ENCODE results near the gene EHMT1. TPM values are rescaled to one million over a fixed set of nuclear protein-coding genes. Genes with fewer than 3 reads are reported as not detected.

EHMT1 gene
- total RNA-seq, 2 donors from 2014 or later = 137 to 139 TPM

- H3K27me3 Mint-ChIP-seq (ENCODE audit: insufficient read depth) = no peaks in the 10 kb centered on the region
- H3K27ac ChIP-seq (ENCODE audit: low read depth, low read length) = no peak overlapping the region
- H3K36me3 ChIP-seq (ENCODE audit: control insufficient read depth, insufficient read depth, low read length) = peaks cover 62% of the 10 kb centered on the region
- WGBS, 2 experiments (ENCODE audit: insufficient coverage in 1 of 2, insufficient read length in 1 of 2) = 92 to 93% methylated on average over 15 to 21 of the region's 21 CpGs
- no peak overlapping the region for H3K4me3 Mint-ChIP-seq
- H3K9me3 ChIP-seq (ENCODE audit: control insufficient read depth, low read length) = peaks cover under 1% of the 10 kb centered on the region
- no peak for DNase-seq
- no peaks in the 10 kb centered on the region for H3K4me1 ChIP-seq (ENCODE audit: control insufficient read depth, insufficient read depth, low read length)
- H3K36me3 Mint-ChIP-seq (ENCODE audit: low read depth) = peaks cover 92% of the 10 kb centered on the region
- no peak overlapping the region for H3K4me3 ChIP-seq (ENCODE audit: low read length)
- H3K9me3 Mint-ChIP-seq = peaks cover 2% of the 10 kb centered on the region
- TF ChIP-seq, protein P1, sequence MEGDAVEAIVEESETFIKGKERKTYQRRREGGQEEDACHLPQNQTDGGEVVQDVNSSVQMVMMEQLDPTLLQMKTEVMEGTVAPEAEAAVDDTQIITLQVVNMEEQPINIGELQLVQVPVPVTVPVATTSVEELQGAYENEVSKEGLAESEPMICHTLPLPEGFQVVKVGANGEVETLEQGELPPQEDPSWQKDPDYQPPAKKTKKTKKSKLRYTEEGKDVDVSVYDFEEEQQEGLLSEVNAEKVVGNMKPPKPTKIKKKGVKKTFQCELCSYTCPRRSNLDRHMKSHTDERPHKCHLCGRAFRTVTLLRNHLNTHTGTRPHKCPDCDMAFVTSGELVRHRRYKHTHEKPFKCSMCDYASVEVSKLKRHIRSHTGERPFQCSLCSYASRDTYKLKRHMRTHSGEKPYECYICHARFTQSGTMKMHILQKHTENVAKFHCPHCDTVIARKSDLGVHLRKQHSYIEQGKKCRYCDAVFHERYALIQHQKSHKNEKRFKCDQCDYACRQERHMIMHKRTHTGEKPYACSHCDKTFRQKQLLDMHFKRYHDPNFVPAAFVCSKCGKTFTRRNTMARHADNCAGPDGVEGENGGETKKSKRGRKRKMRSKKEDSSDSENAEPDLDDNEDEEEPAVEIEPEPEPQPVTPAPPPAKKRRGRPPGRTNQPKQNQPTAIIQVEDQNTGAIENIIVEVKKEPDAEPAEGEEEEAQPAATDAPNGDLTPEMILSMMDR (conservative IDR thresholded peaks at IDR 0.05) = no peak
- H3K27ac Mint-ChIP-seq = no peak overlapping the region
- no peak overlapping the region for H3K9ac ChIP-seq (ENCODE audit: extremely low read depth, low read length, poor library complexity, severe bottlenecking)
- no peaks in the 10 kb centered on the region for H3K4me1 Mint-ChIP-seq
- H3K27me3 ChIP-seq (ENCODE audit: control insufficient read depth, insufficient read depth, low read length, poor library complexity, severe bottlenecking) = no peaks in the 10 kb centered on the region
Measured at GRCh38 chr9:137798901-137799629, 180.3 kb downstream of the EHMT1 start.

DNA sequence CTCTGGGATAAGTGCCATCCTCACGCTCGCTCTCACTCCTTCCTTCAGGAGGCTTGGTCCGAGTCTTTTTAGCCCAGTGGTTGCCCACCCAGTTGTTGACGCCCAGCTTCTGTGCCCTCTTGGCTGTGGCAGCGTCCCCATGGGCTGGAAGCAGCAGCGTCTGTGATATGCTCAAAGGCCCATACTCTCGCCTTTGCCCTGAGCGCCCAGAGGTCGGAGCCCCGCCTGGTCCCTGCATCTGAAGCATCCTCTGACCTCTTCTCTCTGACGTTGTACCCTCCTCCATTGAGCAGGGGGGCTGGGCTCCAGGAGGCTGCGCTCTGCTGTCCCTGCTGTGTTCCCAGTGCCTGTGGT, 180.8 kb downstream of the EHMT1 start:
- Mint-ChIP-seq H3K9me3 (peaks cover 2% of the 10 kb centered on the region), H3K4me3 (no peak overlapping the region), H3K27me3 (ENCODE audit: insufficient read depth) (no peaks in the 10 kb centered on the region), H3K27ac (peak overlapping the region; percentile 58), H3K4me1 (no peaks in the 10 kb centered on the region), H3K36me3 (ENCODE audit: low read depth) (peaks cover 93% of the 10 kb centered on the region)
- 90 to 97% methylated on average over 5 to 12 of the region's 12 CpGs for WGBS, 2 experiments (ENCODE audit: insufficient coverage in 1 of 2, insufficient read length in 1 of 2)
- Histone ChIP-seq H3K9me3 (ENCODE audit: control insufficient read depth, low read length) (peaks cover 6% of the 10 kb centered on the region), H3K9ac (ENCODE audit: extremely low read depth, low read length, poor library complexity, severe bottlenecking) (no peak overlapping the region), H3K27ac (ENCODE audit: low read depth, low read length) (no peak overlapping the region), H3K4me3 (ENCODE audit: low read length) (no peak overlapping the region), H3K36me3 (ENCODE audit: control insufficient read depth, insufficient read depth, low read length) (peaks cover 58% of the 10 kb centered on the region), H3K27me3 (ENCODE audit: control insufficient read depth, insufficient read depth, low read length, poor library complexity, severe bottlenecking) (no peaks in the 10 kb centered on the region), H3K4me1 (ENCODE audit: control insufficient read depth, insufficient read depth, low read length) (no peaks in the 10 kb centered on the region)
- no peak for DNase-seq
- TF ChIP-seq, protein P1 (conservative IDR thresholded peaks at IDR 0.05) = no peak

- H3K9me3 ChIP-seq (ENCODE audit: control insufficient read depth, low read length) = peaks cover 8% of the 10 kb centered on the region
- H3K4me1 Mint-ChIP-seq = no peaks in the 10 kb centered on the region
- no peaks in the 10 kb centered on the region for H3K4me1 ChIP-seq (ENCODE audit: control insufficient read depth, insufficient read depth, low read length)
- no peak overlapping the region for H3K9ac ChIP-seq (ENCODE audit: extremely low read depth, low read length, poor library complexity, severe bottlenecking)
- H3K27me3 Mint-ChIP-seq (ENCODE audit: insufficient read depth) = no peaks in the 10 kb centered on the region
- H3K4me3 Mint-ChIP-seq = no peak overlapping the region
- peaks cover 93% of the 10 kb centered on the region for H3K36me3 Mint-ChIP-seq (ENCODE audit: low read depth)
- 91 to 92% methylated on average over 23 to 31 of the region's 31 CpGs for WGBS, 2 experiments (ENCODE audit: insufficient coverage in 1 of 2, insufficient read length in 1 of 2)
- H3K9me3 Mint-ChIP-seq = peaks cover 2% of the 10 kb centered on the region
- H3K4me3 ChIP-seq (ENCODE audit: low read length) = no peak overlapping the region
- TF ChIP-seq, protein P1 (conservative IDR thresholded peaks at IDR 0.05) = no peak
- no peak overlapping the region for H3K27ac Mint-ChIP-seq
- no peak overlapping the region for H3K27ac ChIP-seq (ENCODE audit: low read depth, low read length)
- peaks cover 59% of the 10 kb centered on the region for H3K36me3 ChIP-seq (ENCODE audit: control insufficient read depth, insufficient read depth, low read length)
- DNase-seq = no peak
- no peaks in the 10 kb centered on the region for H3K27me3 ChIP-seq (ENCODE audit: control insufficient read depth, insufficient read depth, low read length, poor library complexity, severe bottlenecking)
Measured at GRCh38 chr9:137800196-137801022, 181.6 kb downstream of the EHMT1 start.
